T-helper 17 cell (primary cell): Measurements from ENCODE around the gene HBB. TPM values are rescaled to one million over a fixed set of nuclear protein-coding genes. Genes with fewer than 3 reads are reported as not detected.
"Not testable (repeated sequence)": the region's sequence is repeated elsewhere in the genome, so short reads cannot be mapped to it uniquely, and the experiment has no call there.

ENCODE experiments used
- ATAC-seq: fragments of 150-1000 bp; cut with Tn5 transposase; 2 replicates; pipeline ENCODE4 v1.10.0; 2021; ENCODE audit warnings: mild to moderate bottlenecking, moderate library complexity
- DNase-seq, 3 donors: peaks; one replicate each; pipeline versions ENCODE4 v3.0.0 to v3.0.0-alpha.2; 2020 to 2021
- H3K9me3 ChIP-seq: one replicate; pipeline ENCODE4 v1.7.0; 2013; ENCODE audit warnings: low read length, mild to moderate bottlenecking; ENCODE audit not compliant: control insufficient read depth, poor library complexity, severe bottlenecking
- H3K27ac Mint-ChIP-seq: one replicate; pipeline ENCODE4 v1.8.0; 2022; ENCODE audit warnings: mild to moderate bottlenecking, moderate library complexity, mixed read lengths
- H3K27me3 Mint-ChIP-seq: one replicate; pipeline ENCODE4 v1.8.0; 2022; ENCODE audit warnings: mixed read lengths
- H3K36me3 Mint-ChIP-seq: one replicate; pipeline ENCODE4 v1.8.0; 2022; ENCODE audit warnings: low read depth, mixed read lengths
- H3K4me1 Mint-ChIP-seq: one replicate; pipeline ENCODE4 v1.8.0; 2022; ENCODE audit warnings: mild to moderate bottlenecking, mixed read lengths
- H3K4me3 Mint-ChIP-seq: one replicate; pipeline ENCODE4 v1.8.0; 2022; ENCODE audit warnings: mild to moderate bottlenecking, moderate library complexity, mixed read lengths
- total RNA-seq, 4 donors: library from RNA in 2 of 4; stranded (reverse) in 2 of 4; gene quantifications; one replicate each; pipeline ENCODE4 v1.2.3 and lab custom pipeline; 2022 to 2026

Gene HBB
- total RNA-seq: 1 to 10 TPM in 1 of 2 donors, not detected in 1; 1.3 TPM
- total RNA-seq (lab: John Stamatoyannopoulos, UW): 0 to 0.30 reads per million in 2 donors

- no peaks in the 10 kb centered on the region for H3K36me3 Mint-ChIP-seq
- DNase-seq: no peak
These were observed at the start of gene HBB for GRCh38 chr11:5226732-5227310. Gene HBB, minus strand, starts transcription at chr11:5227071. Its CDS starts 50 bp downstream, at chr11:5227021.

GRCh38 chr11:5275369-5276110, 48.7 kb upstream of the HBB start:
- no peak overlapping the region for H3K4me3 Mint-ChIP-seq
- no peaks in the 10 kb centered on the region for H3K9me3 ChIP-seq
- ATAC-seq: no peak
- no peaks in the 10 kb centered on the region for H3K4me1 Mint-ChIP-seq
- no peak for DNase-seq
- H3K36me3 Mint-ChIP-seq: no peaks in the 10 kb centered on the region
- peaks cover 5% of the 10 kb centered on the region for H3K27me3 Mint-ChIP-seq
- no peak overlapping the region for H3K27ac Mint-ChIP-seq

More at GRCh38 chr11:5226732-5227310, at the start of gene HBB:
- peaks cover 15% of the 10 kb centered on the region for H3K27me3 Mint-ChIP-seq
- H3K27ac Mint-ChIP-seq: no peak within 1 kb of the TSS
- no peaks in the 10 kb centered on the region for H3K4me1 Mint-ChIP-seq
- ATAC-seq: no peak
- no peak within 1 kb of the TSS for H3K4me3 Mint-ChIP-seq
- no peaks in the 10 kb centered on the region for H3K9me3 ChIP-seq

GRCh38 chr11:5274395-5274794, 47.5 kb upstream of the HBB start:
- Mint-ChIP-seq H3K27me3 (peaks cover 7% of the 10 kb centered on the region), H3K4me1 (no peaks in the 10 kb centered on the region), H3K27ac (no peak overlapping the region), H3K4me3 (no peak overlapping the region), H3K36me3 (no peaks in the 10 kb centered on the region)
- no peak for ATAC-seq
- H3K9me3 ChIP-seq: no peaks in the 10 kb centered on the region
- DNase-seq: no peak

- H3K27ac Mint-ChIP-seq: no peak overlapping the region
- H3K4me1 Mint-ChIP-seq: no peaks in the 10 kb centered on the region
- no peaks in the 10 kb centered on the region for H3K36me3 Mint-ChIP-seq
- no peak for ATAC-seq
- H3K27me3 Mint-ChIP-seq: peaks cover 7% of the 10 kb centered on the region
- H3K4me3 Mint-ChIP-seq: no peak overlapping the region
- no peaks in the 10 kb centered on the region for H3K9me3 ChIP-seq
- DNase-seq: no peak
These were observed 45.6 kb upstream of the HBB start for GRCh38 chr11:5272395-5273017.

GRCh38 chr11:5269715-5270147, 42.9 kb upstream of the HBB start, which contains the start of gene HBE1:
Gene HBE1, minus strand, starts transcription at chr11:5269945. Its CDS starts 55 bp downstream, at chr11:5269890.
- no peak within 1 kb of the TSS for H3K4me3 Mint-ChIP-seq
- ATAC-seq (no peak), DNase-seq (no peak)
- no peaks in the 10 kb centered on the region for H3K9me3 ChIP-seq
- H3K27me3 Mint-ChIP-seq: peaks cover 7% of the 10 kb centered on the region
- no peaks in the 10 kb centered on the region for H3K36me3 Mint-ChIP-seq
- H3K4me1 Mint-ChIP-seq: no peaks in the 10 kb centered on the region
- no peak within 1 kb of the TSS for H3K27ac Mint-ChIP-seq

GRCh38 chr11:5267033-5267563, 40.2 kb upstream of the HBB start:
- no peak for ATAC-seq
- DNase-seq: no peak

GRCh38 chr11:5266609-5267008, 39.7 kb upstream of the HBB start:
- no peaks in the 10 kb centered on the region for H3K36me3 Mint-ChIP-seq
- no peaks in the 10 kb centered on the region for H3K9me3 ChIP-seq
- no peaks in the 10 kb centered on the region for H3K4me1 Mint-ChIP-seq
- H3K27ac Mint-ChIP-seq: no peak overlapping the region
- ATAC-seq: no peak
- H3K27me3 Mint-ChIP-seq: peaks cover 7% of the 10 kb centered on the region
- no peak for DNase-seq
- H3K4me3 Mint-ChIP-seq: no peak overlapping the region

More at GRCh38 chr11:5267033-5267563, 40.2 kb upstream of the HBB start:
- Mint-ChIP-seq H3K27me3 (peaks cover 7% of the 10 kb centered on the region), H3K27ac (no peak overlapping the region), H3K36me3 (no peaks in the 10 kb centered on the region), H3K4me3 (no peak overlapping the region), H3K4me1 (no peaks in the 10 kb centered on the region)
- no peaks in the 10 kb centered on the region for H3K9me3 ChIP-seq

- no peak for ATAC-seq
- Mint-ChIP-seq H3K4me1 (no peaks in the 10 kb centered on the region), H3K36me3 (no peaks in the 10 kb centered on the region), H3K4me3 (no peak overlapping the region), H3K27me3 (peaks cover 7% of the 10 kb centered on the region), H3K27ac (no peak overlapping the region)
- no peak for DNase-seq
- no peaks in the 10 kb centered on the region for H3K9me3 ChIP-seq
These were observed 39.0 kb upstream of the HBB start for GRCh38 chr11:5265832-5266231.

- no peaks in the 10 kb centered on the region for H3K36me3 Mint-ChIP-seq
- DNase-seq: no peak
- H3K4me3 Mint-ChIP-seq: no peak overlapping the region
- no peaks in the 10 kb centered on the region for H3K4me1 Mint-ChIP-seq
- no peak overlapping the region for H3K27ac Mint-ChIP-seq
- ATAC-seq: no peak
- no peaks in the 10 kb centered on the region for H3K9me3 ChIP-seq
- peaks cover 9% of the 10 kb centered on the region for H3K27me3 Mint-ChIP-seq
These were observed 31.8 kb upstream of the HBB start for GRCh38 chr11:5258543-5259262.

GRCh38 chr11:5257296-5257695, 30.4 kb upstream of the HBB start:
- no peak for ATAC-seq
- Mint-ChIP-seq H3K36me3 (no peaks in the 10 kb centered on the region), H3K27ac (no peak overlapping the region), H3K4me1 (no peaks in the 10 kb centered on the region), H3K4me3 (no peak overlapping the region), H3K27me3 (peaks cover 12% of the 10 kb centered on the region)
- no peak for DNase-seq
- H3K9me3 ChIP-seq: no peaks in the 10 kb centered on the region

- ATAC-seq, H3K36me3 Mint-ChIP-seq, H3K4me3 Mint-ChIP-seq, H3K9me3 ChIP-seq, H3K4me1 Mint-ChIP-seq, H3K27ac Mint-ChIP-seq, DNase-seq: not testable (repeated sequence)
- H3K27me3 Mint-ChIP-seq: peaks cover 30% of the 10 kb centered on the region
These were observed 28.0 kb upstream of the HBB start, which contains the start of gene HBG2 for GRCh38 chr11:5254646-5255413. Gene HBG2, minus strand, starts transcription at chr11:5254781. Its CDS starts 53 bp downstream, at chr11:5254728.

- H3K4me3 Mint-ChIP-seq, DNase-seq, H3K4me1 Mint-ChIP-seq, H3K27ac Mint-ChIP-seq, H3K36me3 Mint-ChIP-seq, ATAC-seq, H3K9me3 ChIP-seq: not testable (repeated sequence)
- peaks cover 30% of the 10 kb centered on the region for H3K27me3 Mint-ChIP-seq
These were observed 27.2 kb upstream of the HBB start for GRCh38 chr11:5254023-5254422.
